ENCODE measurements around the gene TRMT13.
A peak's percentile ranks its signal among the peaks of the same experiment; 100 is the strongest.

TRMT13 gene

DNA sequence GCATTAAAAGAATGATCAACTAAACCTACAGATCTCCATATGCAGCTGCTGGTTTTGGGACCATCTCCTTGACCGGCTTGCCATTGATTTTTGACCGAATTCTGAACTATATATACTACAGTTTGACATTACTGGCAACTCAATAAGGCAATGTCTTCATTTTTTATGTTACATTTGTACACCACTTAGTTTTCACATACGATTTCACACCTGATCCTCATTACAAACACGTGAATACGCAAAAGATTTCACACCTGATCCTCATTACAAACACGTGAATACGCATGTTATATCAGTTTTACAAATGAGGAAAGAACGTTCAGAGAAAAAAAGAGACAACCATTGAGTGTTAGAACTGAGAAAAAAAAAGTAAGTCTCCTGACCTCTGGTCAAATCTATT lies 1.3 kb upstream of the TRMT13 start:
- H4K20me1 ChIP-seq (ENCODE audit: low read depth, low read length) = peaks cover 5% of the 10 kb centered on the region; the same call in 1 of the 2 replicates
- no peaks in the 10 kb centered on the region; the same call in 1 of the 2 replicates for H3K36me3 ChIP-seq (ENCODE audit: low read length)
- H3F3A ChIP-seq (ENCODE audit: insufficient read depth) = no peaks in the 10 kb centered on the region; the same call in 1 of the 2 replicates
- peak overlapping the region; percentile 66 for H3K4me2 ChIP-seq (ENCODE audit: low read depth, low read length, poor library complexity, severe bottlenecking)
- peak overlapping the region; percentile 88 for H3K9ac ChIP-seq (ENCODE audit: low read length)
- TF ChIP-seq, protein P1, sequence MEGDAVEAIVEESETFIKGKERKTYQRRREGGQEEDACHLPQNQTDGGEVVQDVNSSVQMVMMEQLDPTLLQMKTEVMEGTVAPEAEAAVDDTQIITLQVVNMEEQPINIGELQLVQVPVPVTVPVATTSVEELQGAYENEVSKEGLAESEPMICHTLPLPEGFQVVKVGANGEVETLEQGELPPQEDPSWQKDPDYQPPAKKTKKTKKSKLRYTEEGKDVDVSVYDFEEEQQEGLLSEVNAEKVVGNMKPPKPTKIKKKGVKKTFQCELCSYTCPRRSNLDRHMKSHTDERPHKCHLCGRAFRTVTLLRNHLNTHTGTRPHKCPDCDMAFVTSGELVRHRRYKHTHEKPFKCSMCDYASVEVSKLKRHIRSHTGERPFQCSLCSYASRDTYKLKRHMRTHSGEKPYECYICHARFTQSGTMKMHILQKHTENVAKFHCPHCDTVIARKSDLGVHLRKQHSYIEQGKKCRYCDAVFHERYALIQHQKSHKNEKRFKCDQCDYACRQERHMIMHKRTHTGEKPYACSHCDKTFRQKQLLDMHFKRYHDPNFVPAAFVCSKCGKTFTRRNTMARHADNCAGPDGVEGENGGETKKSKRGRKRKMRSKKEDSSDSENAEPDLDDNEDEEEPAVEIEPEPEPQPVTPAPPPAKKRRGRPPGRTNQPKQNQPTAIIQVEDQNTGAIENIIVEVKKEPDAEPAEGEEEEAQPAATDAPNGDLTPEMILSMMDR (IDR thresholded peaks at IDR 0.05; ENCODE audit: insufficient read depth, low read length, poor library complexity, severe bottlenecking) = no peak
- no peak for TF ChIP-seq EZH2phosphoT487 (conservative IDR thresholded peaks at IDR 0.05; ENCODE audit: low read length)
- no peak overlapping the region for H3K27ac ChIP-seq (ENCODE audit: low read depth, low read length)
- H3K79me2 ChIP-seq (ENCODE audit: insufficient read depth, low read length) = peaks cover 89% of the 10 kb centered on the region
- H2AFZ ChIP-seq (ENCODE audit: low read depth, low read length, severe bottlenecking) = no peak overlapping the region
- no peaks in the 10 kb centered on the region for H3K27me3 ChIP-seq (ENCODE audit: low read length)
- H3K9me2 ChIP-seq (replicated peaks; ENCODE audit: insufficient read depth, low read length) = no peaks in the 10 kb centered on the region
- no peaks in the 10 kb centered on the region for H3K9me3 ChIP-seq (ENCODE audit: insufficient read depth, low read length)
- H3K4me3 ChIP-seq (ENCODE audit: insufficient read depth, low read length, poor library complexity, severe bottlenecking) = peak overlapping the region; percentile 88

DNA sequence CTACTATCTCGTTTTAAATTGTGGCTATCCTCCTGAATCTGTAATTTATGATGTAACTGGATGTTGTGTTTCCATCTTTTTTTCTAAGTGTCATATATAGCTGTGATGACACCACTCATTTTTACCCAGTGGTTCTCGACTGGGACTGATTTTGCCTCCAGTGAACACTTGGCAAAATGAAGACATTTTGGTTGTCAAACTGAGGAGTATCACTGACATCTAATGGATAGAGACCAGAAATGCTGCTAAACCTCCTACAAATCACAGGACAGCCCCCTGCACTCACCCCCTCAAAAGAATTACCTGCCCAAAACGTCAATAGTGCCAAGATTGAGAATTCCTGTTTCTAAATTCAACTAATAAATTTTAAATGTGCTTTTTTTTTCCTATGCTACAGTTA lies 1.9 kb downstream of the TRMT13 start:
- Histone ChIP-seq H3K79me2 (ENCODE audit: insufficient read depth, low read length) (peaks cover 58% of the 10 kb centered on the region), H3F3A (ENCODE audit: insufficient read depth) (no peaks in the 10 kb centered on the region; the same call in 1 of the 2 replicates), H3K9me2 (replicated peaks; ENCODE audit: insufficient read depth, low read length) (no peaks in the 10 kb centered on the region), H3K9ac (ENCODE audit: low read length) (no peak overlapping the region), H4K20me1 (ENCODE audit: low read depth, low read length) (no peaks in the 10 kb centered on the region), H3K9me3 (ENCODE audit: insufficient read depth, low read length) (no peaks in the 10 kb centered on the region), H3K27me3 (ENCODE audit: low read length) (no peaks in the 10 kb centered on the region), H3K27ac (ENCODE audit: low read depth, low read length) (no peak overlapping the region), H3K36me3 (ENCODE audit: low read length) (peaks cover 24% of the 10 kb centered on the region), H2AFZ (ENCODE audit: low read depth, low read length, severe bottlenecking) (no peak overlapping the region), H3K4me3 (ENCODE audit: insufficient read depth, low read length, poor library complexity, severe bottlenecking) (no peak overlapping the region), H3K4me2 (ENCODE audit: low read depth, low read length, poor library complexity, severe bottlenecking) (peak overlapping the region; percentile 93)
- TF ChIP-seq EZH2phosphoT487 (conservative IDR thresholded peaks at IDR 0.05; ENCODE audit: low read length) = no peak
- TF ChIP-seq, protein P1 (IDR thresholded peaks at IDR 0.05; ENCODE audit: insufficient read depth, low read length, poor library complexity, severe bottlenecking) = no peak

DNA sequence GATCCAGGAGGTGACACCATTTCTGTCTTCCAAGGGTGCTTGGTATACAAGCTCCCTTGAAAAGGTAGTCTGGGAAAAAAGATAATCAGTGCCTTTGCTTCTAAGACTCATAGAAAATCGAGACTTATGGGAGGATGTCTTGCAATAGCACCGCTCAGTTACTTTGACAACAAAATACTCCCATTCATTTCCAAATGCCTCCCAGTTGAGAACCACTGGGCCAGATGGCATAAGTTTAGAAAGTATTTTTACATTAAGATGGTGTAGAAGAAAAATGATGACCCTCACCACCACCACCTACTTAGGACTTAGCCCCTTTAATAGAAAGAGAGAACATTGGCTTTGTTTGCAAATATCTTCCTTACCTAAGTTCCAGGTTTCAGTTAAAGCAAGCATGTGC lies 4.6 kb downstream of the TRMT13 start:
- Histone ChIP-seq H3K9ac (ENCODE audit: low read length) (no peak overlapping the region), H3K4me2 (ENCODE audit: low read depth, low read length, poor library complexity, severe bottlenecking) (no peak overlapping the region), H4K20me1 (ENCODE audit: low read depth, low read length) (no peaks in the 10 kb centered on the region), H3K27ac (ENCODE audit: low read depth, low read length) (no peak overlapping the region), H2AFZ (ENCODE audit: low read depth, low read length, severe bottlenecking) (no peak overlapping the region), H3K79me2 (ENCODE audit: insufficient read depth, low read length) (peaks cover 31% of the 10 kb centered on the region), H3K9me3 (ENCODE audit: insufficient read depth, low read length) (no peaks in the 10 kb centered on the region), H3K27me3 (ENCODE audit: low read length) (no peaks in the 10 kb centered on the region), H3K9me2 (replicated peaks; ENCODE audit: insufficient read depth, low read length) (no peaks in the 10 kb centered on the region), H3K36me3 (ENCODE audit: low read length) (peaks cover 51% of the 10 kb centered on the region), H3F3A (ENCODE audit: insufficient read depth) (no peaks in the 10 kb centered on the region; the same call in 1 of the 2 replicates), H3K4me3 (ENCODE audit: insufficient read depth, low read length, poor library complexity, severe bottlenecking) (no peak overlapping the region)
- TF ChIP-seq EZH2phosphoT487 (conservative IDR thresholded peaks at IDR 0.05; ENCODE audit: low read length) = no peak
- TF ChIP-seq, protein P1 (IDR thresholded peaks at IDR 0.05; ENCODE audit: insufficient read depth, low read length, poor library complexity, severe bottlenecking) = no peak
